ENCODE measurements around the gene BMERB1. TPM values are rescaled to one million over a fixed set of nuclear protein-coding genes. Genes with fewer than 3 reads are reported as not detected.
"Not testable (repeated sequence)": the region's sequence is repeated elsewhere in the genome, so short reads cannot be mapped to it uniquely, and the experiment has no call there.

Gene BMERB1
- total RNA-seq, 1 experiment from 2014 or later: 80.0 TPM

DNA sequence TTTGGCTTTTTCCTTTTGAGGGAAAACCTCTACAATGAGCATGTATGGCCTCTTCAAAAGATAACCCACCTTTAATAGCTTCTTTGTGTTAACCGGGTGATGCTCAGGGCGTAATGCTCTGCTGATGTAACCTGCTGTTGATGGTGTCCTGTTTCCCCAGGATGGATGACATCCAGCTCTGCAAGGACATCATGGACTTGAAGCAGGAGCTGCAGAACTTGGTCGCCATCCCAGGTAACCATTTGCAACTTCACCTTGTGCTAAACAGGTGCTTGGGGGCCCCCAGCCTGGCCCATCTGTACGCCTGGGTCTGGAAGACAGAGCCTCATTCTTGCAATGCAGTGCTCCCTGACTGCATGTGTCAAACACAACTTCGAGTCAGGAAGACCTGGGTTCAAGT lies 133.4 kb downstream of the BMERB1 start:
- no TSS peak for BruUV-seq (replicated peaks)
- TF ChIP-seq, protein P1, sequence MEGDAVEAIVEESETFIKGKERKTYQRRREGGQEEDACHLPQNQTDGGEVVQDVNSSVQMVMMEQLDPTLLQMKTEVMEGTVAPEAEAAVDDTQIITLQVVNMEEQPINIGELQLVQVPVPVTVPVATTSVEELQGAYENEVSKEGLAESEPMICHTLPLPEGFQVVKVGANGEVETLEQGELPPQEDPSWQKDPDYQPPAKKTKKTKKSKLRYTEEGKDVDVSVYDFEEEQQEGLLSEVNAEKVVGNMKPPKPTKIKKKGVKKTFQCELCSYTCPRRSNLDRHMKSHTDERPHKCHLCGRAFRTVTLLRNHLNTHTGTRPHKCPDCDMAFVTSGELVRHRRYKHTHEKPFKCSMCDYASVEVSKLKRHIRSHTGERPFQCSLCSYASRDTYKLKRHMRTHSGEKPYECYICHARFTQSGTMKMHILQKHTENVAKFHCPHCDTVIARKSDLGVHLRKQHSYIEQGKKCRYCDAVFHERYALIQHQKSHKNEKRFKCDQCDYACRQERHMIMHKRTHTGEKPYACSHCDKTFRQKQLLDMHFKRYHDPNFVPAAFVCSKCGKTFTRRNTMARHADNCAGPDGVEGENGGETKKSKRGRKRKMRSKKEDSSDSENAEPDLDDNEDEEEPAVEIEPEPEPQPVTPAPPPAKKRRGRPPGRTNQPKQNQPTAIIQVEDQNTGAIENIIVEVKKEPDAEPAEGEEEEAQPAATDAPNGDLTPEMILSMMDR (IDR thresholded peaks at IDR 0.05): no peak
- TF ChIP-seq TCF7L2 (IDR thresholded peaks at IDR 0.05; ENCODE audit: low read depth, low read length): no peak
- TF ChIP-seq, protein P2, sequence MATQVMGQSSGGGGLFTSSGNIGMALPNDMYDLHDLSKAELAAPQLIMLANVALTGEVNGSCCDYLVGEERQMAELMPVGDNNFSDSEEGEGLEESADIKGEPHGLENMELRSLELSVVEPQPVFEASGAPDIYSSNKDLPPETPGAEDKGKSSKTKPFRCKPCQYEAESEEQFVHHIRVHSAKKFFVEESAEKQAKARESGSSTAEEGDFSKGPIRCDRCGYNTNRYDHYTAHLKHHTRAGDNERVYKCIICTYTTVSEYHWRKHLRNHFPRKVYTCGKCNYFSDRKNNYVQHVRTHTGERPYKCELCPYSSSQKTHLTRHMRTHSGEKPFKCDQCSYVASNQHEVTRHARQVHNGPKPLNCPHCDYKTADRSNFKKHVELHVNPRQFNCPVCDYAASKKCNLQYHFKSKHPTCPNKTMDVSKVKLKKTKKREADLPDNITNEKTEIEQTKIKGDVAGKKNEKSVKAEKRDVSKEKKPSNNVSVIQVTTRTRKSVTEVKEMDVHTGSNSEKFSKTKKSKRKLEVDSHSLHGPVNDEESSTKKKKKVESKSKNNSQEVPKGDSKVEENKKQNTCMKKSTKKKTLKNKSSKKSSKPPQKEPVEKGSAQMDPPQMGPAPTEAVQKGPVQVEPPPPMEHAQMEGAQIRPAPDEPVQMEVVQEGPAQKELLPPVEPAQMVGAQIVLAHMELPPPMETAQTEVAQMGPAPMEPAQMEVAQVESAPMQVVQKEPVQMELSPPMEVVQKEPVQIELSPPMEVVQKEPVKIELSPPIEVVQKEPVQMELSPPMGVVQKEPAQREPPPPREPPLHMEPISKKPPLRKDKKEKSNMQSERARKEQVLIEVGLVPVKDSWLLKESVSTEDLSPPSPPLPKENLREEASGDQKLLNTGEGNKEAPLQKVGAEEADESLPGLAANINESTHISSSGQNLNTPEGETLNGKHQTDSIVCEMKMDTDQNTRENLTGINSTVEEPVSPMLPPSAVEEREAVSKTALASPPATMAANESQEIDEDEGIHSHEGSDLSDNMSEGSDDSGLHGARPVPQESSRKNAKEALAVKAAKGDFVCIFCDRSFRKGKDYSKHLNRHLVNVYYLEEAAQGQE (IDR thresholded peaks at IDR 0.05; ENCODE audit: insufficient read depth in 1 of 2, low read depth in 2 of 2, low read length in 1 of 2): no peak
- no peak for TF ChIP-seq POLR2AphosphoS5 (IDR thresholded peaks at IDR 0.05; ENCODE audit: low read depth, low read length)
- TF ChIP-seq SIN3A (IDR thresholded peaks at IDR 0.05; ENCODE audit: borderline replicate concordance, insufficient read depth, low read depth, low read length): no peak
- POLR2A ChIA-PET: interaction anchor here (0.5 kb wide), 1 partner anchor 26 kb away, joined by 13 read pairs; no protein-coding TSS in a partner anchor

DNA sequence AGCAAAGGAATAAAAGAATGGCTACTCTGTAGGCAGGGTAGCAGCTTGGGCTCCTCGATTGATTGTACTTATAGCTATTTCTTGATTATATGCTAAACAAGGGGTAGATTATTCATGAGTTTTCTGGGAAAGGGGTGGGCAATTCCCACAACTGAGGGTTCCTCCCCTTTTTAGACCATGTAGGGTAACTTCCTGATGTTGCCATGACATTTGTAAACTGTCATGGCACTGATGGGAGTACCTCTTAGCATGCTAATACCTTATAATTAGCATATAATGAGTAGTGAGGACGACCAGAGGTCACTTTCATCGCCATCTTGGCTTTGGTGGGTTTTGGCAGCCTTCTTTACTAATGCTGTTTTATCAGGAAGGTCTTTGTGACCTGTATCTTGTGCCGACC lies 136.3 kb downstream of the BMERB1 start:
- H3K9me3 ChIP-seq (ENCODE audit: control insufficient read depth, insufficient read depth, low read depth, low read length); intact Hi-C loops (cut with micrococcal nuclease; ENCODE audit: unreplicated experiment); H3K27ac ChIP-seq (ENCODE audit: low read length); H3K4me1 ChIP-seq (ENCODE audit: control insufficient read depth, insufficient read depth, low read length); H3K27me3 ChIP-seq (ENCODE audit: control insufficient read depth, insufficient read depth, low read length); POLR2A ChIA-PET; BruUV-seq (replicated peaks); DNase-seq (ENCODE audit: low read depth, low spot score); ATAC-seq; H3K36me3 ChIP-seq (ENCODE audit: control insufficient read depth, insufficient read depth, low read length); in situ Hi-C loops (cut with HindIII; ENCODE audit: low pct_unique_long_range_greater_than_20kb, low sequenced_read_pairs); H3K4me3 ChIP-seq (ENCODE audit: low read depth in 2 of 2, low read length in 2 of 2): not testable (repeated sequence)
- CTCF ChIA-PET: interaction anchor here (0.5 kb wide), 1 partner anchor 10 kb away, joined by 3 read pairs; no protein-coding TSS in a partner anchor

More for the DNA sequence above, 133.4 kb downstream of the BMERB1 start:
- H3K36me3 ChIP-seq (ENCODE audit: control insufficient read depth, insufficient read depth, low read length): no peaks in the 10 kb centered on the region
- no peak overlapping the region for H3K4me3 ChIP-seq (ENCODE audit: low read depth in 2 of 2, low read length in 2 of 2)
- DNase-seq (ENCODE audit: low read depth, low spot score) (no peak), ATAC-seq (no peak)
- no peak overlapping the region for H3K27ac ChIP-seq (ENCODE audit: low read length)
- in situ Hi-C loops (cut with HindIII; ENCODE audit: low pct_unique_long_range_greater_than_20kb, low sequenced_read_pairs) (no loop called here), intact Hi-C loops (cut with micrococcal nuclease; ENCODE audit: unreplicated experiment) (no loop called here)
- no peaks in the 10 kb centered on the region for H3K9me3 ChIP-seq (ENCODE audit: control insufficient read depth, insufficient read depth, low read depth, low read length)
- H3K27me3 ChIP-seq (ENCODE audit: control insufficient read depth, insufficient read depth, low read length): no peaks in the 10 kb centered on the region
- CTCF ChIA-PET: interaction anchor here (0.6 kb wide), 1 partner anchor 140 kb away, joined by 3 read pairs; no protein-coding TSS in a partner anchor
- H3K4me1 ChIP-seq (ENCODE audit: control insufficient read depth, insufficient read depth, low read length): peaks cover 5% of the 10 kb centered on the region; the same call in 1 of the 2 replicates

DNA sequence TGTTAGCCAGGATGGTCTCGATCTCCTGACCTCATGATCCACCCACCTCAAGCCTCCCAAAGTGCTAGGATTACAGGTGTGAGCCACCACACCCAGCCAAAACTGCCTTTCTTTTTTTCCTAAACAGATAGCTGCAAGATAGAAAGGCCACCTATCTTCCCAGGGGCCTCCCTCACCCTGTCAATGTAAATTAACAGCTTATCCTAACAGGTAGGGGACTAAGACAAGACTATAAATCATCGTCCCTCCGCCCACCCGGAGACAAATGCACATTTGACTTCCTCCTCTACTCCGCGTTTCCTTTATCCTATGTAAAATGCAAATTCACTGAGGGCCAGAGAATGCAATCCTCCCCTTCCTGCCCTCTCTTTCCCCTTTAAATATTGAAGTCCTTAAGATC lies 137.2 kb downstream of the BMERB1 start:
- H3K27ac ChIP-seq (ENCODE audit: low read length): no peak overlapping the region
- in situ Hi-C loops (cut with HindIII; ENCODE audit: low pct_unique_long_range_greater_than_20kb, low sequenced_read_pairs): no loop called here
- intact Hi-C loops (cut with micrococcal nuclease; ENCODE audit: unreplicated experiment): no loop called here
- H3K4me1 ChIP-seq (ENCODE audit: control insufficient read depth, insufficient read depth, low read length): no peaks in the 10 kb centered on the region
- H3K9me3 ChIP-seq (ENCODE audit: control insufficient read depth, insufficient read depth, low read depth, low read length): no peaks in the 10 kb centered on the region
- no peaks in the 10 kb centered on the region for H3K27me3 ChIP-seq (ENCODE audit: control insufficient read depth, insufficient read depth, low read length)
- no peak for TF ChIP-seq POLR2AphosphoS5 (IDR thresholded peaks at IDR 0.05; ENCODE audit: low read depth, low read length)
- no peak for TF ChIP-seq TCF7L2 (IDR thresholded peaks at IDR 0.05; ENCODE audit: low read depth, low read length)
- TF ChIP-seq, protein P2 (IDR thresholded peaks at IDR 0.05; ENCODE audit: insufficient read depth in 1 of 2, low read depth in 2 of 2, low read length in 1 of 2): no peak
- TF ChIP-seq, protein P1 (IDR thresholded peaks at IDR 0.05): no peak
- no peak for TF ChIP-seq SIN3A (IDR thresholded peaks at IDR 0.05; ENCODE audit: borderline replicate concordance, insufficient read depth, low read depth, low read length)
- POLR2A ChIA-PET: no interaction called here
- H3K4me3 ChIP-seq (ENCODE audit: low read depth in 2 of 2, low read length in 2 of 2): no peak overlapping the region
- ATAC-seq (no peak), DNase-seq (ENCODE audit: low read depth, low spot score) (no peak)
- H3K36me3 ChIP-seq (ENCODE audit: control insufficient read depth, insufficient read depth, low read length): no peaks in the 10 kb centered on the region
- no TSS peak for BruUV-seq (replicated peaks)
- CTCF ChIA-PET: no interaction called here
